ENCODE results near the gene SYT1.

The SYT1 gene

DNA sequence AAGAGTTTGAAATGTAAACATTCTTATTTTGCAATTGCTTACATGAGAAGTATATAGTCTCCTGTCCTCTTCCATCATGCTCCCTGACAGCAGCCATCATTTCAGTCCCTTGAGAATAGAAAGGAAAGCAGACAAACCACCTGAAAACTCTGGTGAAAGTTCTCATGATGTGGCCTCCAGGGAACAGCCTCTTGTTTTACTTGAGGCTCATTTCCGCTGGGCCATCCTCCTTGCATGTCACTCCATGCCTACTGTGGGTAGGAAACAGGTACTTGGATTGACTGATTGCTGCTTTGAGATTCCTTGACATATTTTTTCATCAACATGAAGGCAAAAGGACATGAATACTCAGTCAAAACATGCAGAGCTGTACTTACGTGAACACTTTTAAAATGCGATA lies 6.0 kb downstream of the SYT1 start:
- no peak overlapping the region for H3K27ac ChIP-seq
- H3K4me3 ChIP-seq (ENCODE audit: low read depth, low read length) = no peak overlapping the region
- no peaks in the 10 kb centered on the region for H3K36me3 ChIP-seq
- TF ChIP-seq, protein P1, sequence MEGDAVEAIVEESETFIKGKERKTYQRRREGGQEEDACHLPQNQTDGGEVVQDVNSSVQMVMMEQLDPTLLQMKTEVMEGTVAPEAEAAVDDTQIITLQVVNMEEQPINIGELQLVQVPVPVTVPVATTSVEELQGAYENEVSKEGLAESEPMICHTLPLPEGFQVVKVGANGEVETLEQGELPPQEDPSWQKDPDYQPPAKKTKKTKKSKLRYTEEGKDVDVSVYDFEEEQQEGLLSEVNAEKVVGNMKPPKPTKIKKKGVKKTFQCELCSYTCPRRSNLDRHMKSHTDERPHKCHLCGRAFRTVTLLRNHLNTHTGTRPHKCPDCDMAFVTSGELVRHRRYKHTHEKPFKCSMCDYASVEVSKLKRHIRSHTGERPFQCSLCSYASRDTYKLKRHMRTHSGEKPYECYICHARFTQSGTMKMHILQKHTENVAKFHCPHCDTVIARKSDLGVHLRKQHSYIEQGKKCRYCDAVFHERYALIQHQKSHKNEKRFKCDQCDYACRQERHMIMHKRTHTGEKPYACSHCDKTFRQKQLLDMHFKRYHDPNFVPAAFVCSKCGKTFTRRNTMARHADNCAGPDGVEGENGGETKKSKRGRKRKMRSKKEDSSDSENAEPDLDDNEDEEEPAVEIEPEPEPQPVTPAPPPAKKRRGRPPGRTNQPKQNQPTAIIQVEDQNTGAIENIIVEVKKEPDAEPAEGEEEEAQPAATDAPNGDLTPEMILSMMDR (IDR thresholded peaks at IDR 0.05; ENCODE audit: low read depth, low read length) = no peak
- H3K9me3 ChIP-seq (ENCODE audit: severe bottlenecking) = no peaks in the 10 kb centered on the region
- H3K27me3 ChIP-seq (ENCODE audit: insufficient read depth, low read depth, severe bottlenecking) = no peaks in the 10 kb centered on the region
- no peak for DNase-seq

DNA sequence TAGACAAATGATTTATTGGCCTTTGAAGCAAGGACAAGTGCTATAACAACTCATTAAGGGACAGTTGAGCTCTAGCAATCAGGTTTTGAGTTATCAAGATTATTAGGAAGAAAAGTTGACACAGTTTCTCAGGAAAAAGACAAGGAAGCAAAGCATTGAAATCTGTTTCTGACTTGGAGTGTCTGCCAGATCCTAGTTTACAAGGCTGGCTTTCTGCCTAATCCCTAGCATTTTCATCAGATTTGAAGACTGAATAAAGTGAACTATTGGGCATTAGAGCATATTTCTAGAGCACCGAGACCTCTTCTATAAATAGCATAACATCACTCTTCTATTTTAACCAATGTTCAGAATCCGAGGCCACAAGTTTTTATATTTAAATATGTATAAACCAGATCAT lies 7.0 kb downstream of the SYT1 start:
- H3K27ac ChIP-seq = no peak overlapping the region
- no peak for DNase-seq
- no peak overlapping the region for H3K4me3 ChIP-seq (ENCODE audit: low read depth, low read length)
- no peaks in the 10 kb centered on the region for H3K27me3 ChIP-seq (ENCODE audit: insufficient read depth, low read depth, severe bottlenecking)
- no peaks in the 10 kb centered on the region for H3K9me3 ChIP-seq (ENCODE audit: severe bottlenecking)
- no peaks in the 10 kb centered on the region for H3K36me3 ChIP-seq
- TF ChIP-seq, protein P1 (IDR thresholded peaks at IDR 0.05; ENCODE audit: low read depth, low read length) = no peak

DNA sequence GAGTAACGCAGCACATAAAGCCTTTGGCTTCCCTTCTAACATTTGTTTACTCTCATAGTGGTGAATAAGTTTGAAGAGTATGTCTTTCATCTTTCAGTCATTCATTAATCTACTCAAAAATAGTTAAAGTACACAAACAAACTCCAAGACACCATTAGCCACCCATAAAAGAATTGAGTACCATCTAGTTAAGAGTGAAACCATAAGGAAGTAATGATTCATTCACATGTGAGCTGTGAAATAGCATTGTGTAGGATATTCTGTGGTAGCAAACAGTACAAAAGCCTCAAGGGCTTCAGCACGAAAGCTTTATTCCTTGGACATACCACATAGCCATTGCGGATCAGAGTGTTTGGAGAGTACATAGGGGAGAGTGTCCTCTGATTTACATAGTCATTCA lies 13.9 kb downstream of the SYT1 start:
- Histone ChIP-seq H3K4me3 (ENCODE audit: low read depth, low read length) (no peak overlapping the region), H3K27me3 (ENCODE audit: insufficient read depth, low read depth, severe bottlenecking) (no peaks in the 10 kb centered on the region), H3K27ac (no peak overlapping the region), H3K36me3 (peaks cover 17% of the 10 kb centered on the region), H3K9me3 (ENCODE audit: severe bottlenecking) (no peaks in the 10 kb centered on the region)
- no peak for DNase-seq
- TF ChIP-seq, protein P1 (IDR thresholded peaks at IDR 0.05; ENCODE audit: low read depth, low read length) = no peak

DNA sequence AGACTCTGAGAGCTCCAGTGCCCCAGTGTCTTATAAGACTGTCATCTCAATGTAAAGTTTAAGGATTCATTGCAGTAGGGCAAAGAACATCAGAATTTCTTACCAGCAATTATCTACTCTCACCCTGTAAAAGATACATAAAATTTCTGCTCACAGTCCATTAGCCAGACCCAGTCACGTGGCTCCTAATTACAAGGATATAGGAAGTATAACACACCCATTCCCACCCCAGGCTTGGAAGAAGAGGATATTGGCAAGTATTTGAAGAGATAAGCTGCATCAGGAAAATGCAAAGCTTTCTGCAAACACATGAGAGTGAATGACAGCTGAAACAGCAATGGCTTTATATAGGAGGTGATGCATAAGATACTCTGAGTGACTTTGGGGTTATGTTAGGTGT lies 14.3 kb downstream of the SYT1 start:
- no peak overlapping the region for H3K4me3 ChIP-seq (ENCODE audit: low read depth, low read length)
- no peak overlapping the region for H3K27ac ChIP-seq
- TF ChIP-seq, protein P1 (IDR thresholded peaks at IDR 0.05; ENCODE audit: low read depth, low read length) = no peak
- no peaks in the 10 kb centered on the region for H3K27me3 ChIP-seq (ENCODE audit: insufficient read depth, low read depth, severe bottlenecking)
- DNase-seq = no peak
- peaks cover 17% of the 10 kb centered on the region for H3K36me3 ChIP-seq
- H3K9me3 ChIP-seq (ENCODE audit: severe bottlenecking) = no peaks in the 10 kb centered on the region

DNA sequence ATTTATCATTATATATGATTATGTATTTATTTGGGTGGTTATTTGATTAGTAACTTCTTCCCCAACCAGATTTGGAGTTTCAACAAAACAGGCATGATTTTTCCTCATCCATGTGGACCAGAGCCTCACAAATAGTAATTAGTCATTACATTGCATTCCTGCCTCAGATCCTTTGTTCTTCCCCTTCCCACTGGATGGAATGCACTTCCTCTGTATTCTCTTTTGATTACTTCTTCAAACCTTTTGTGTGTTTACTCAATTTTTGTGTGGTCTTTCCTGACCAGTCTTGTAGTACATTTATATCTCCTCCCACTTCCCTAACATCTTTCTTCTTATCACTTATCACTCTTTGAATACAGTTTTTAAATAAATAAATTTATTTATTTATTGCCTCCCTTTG lies 15.5 kb downstream of the SYT1 start:
- Histone ChIP-seq H3K9me3 (ENCODE audit: severe bottlenecking) (no peaks in the 10 kb centered on the region), H3K4me3 (ENCODE audit: low read depth, low read length) (no peak overlapping the region), H3K36me3 (peaks cover 17% of the 10 kb centered on the region), H3K27me3 (ENCODE audit: insufficient read depth, low read depth, severe bottlenecking) (no peaks in the 10 kb centered on the region), H3K27ac (no peak overlapping the region)
- TF ChIP-seq, protein P1 (IDR thresholded peaks at IDR 0.05; ENCODE audit: low read depth, low read length) = no peak
- no peak for DNase-seq

DNA sequence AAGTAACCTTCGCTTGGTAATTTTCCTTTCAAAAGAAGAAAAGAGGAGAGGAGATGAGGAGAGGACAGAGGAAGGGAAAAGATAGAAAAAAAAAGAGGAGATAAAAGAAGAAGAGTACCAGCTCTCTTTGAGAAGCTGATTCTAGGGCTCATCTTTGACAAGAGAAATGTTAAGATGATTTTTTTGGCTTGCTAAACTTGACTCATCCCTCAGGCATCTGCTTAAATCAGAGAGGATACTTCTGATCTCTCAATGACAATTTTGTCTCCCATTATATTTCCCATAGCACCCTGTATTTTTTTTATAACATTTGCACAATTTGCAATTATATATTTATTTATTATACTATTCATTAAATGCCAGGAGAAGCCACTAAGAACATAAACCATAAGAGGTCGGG lies 17.1 kb downstream of the SYT1 start:
- Histone ChIP-seq H3K36me3 (peaks cover 17% of the 10 kb centered on the region), H3K4me3 (ENCODE audit: low read depth, low read length) (no peak overlapping the region)
- no peak for DNase-seq

More for the DNA sequence above, 17.1 kb downstream of the SYT1 start:
- H3K27ac ChIP-seq = no peak overlapping the region
- H3K9me3 ChIP-seq (ENCODE audit: severe bottlenecking) = no peaks in the 10 kb centered on the region
- no peaks in the 10 kb centered on the region for H3K27me3 ChIP-seq (ENCODE audit: insufficient read depth, low read depth, severe bottlenecking)
- TF ChIP-seq, protein P1 (IDR thresholded peaks at IDR 0.05; ENCODE audit: low read depth, low read length) = no peak
